IPS-NIHi7 (cell line): ENCODE measurements around the gene KHDC1L.
"Not testable (repeated sequence)": the region's sequence is repeated elsewhere in the genome, so short reads cannot be mapped to it uniquely, and the experiment has no call there.

ENCODE experiments used
- DNase-seq: peaks from one replicate; pipeline ENCODE4 v3.0.0; 2012; ENCODE audit warnings: mixed read lengths; ENCODE audit errors: extremely low spot score

The KHDC1L gene, protein sequence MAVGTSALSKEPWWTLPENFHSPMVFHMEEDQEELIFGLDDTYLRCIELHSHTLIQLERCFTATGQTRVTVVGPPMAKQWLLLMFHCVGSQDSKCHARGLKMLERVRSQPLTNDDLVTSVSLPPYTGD

DNA sequence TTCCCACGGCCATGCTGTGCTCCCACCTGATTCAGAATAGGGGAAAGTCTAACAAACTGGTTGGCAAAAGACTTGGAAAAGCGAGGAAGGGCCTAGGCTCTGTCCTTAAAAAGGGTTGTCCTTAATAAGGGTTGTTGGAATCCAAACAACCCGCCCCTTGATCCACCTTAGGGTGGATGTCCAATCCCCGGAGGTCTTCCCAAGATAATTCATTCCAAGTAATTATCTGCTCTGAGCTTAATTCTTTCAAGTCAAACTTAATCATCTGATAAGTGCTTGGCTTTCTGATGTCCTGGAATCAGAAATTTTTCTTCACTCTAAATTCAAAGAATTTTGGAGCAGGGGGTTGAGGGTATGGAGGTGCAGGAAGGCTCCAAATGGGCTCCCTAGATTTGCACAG is at the start of gene KHDC1L:
KHDC1L (minus strand) TSS at position 101 of the 400 bp plus-strand sequence; CDS start at position 13, 88 bp downstream.
- no peak for DNase-seq

DNA sequence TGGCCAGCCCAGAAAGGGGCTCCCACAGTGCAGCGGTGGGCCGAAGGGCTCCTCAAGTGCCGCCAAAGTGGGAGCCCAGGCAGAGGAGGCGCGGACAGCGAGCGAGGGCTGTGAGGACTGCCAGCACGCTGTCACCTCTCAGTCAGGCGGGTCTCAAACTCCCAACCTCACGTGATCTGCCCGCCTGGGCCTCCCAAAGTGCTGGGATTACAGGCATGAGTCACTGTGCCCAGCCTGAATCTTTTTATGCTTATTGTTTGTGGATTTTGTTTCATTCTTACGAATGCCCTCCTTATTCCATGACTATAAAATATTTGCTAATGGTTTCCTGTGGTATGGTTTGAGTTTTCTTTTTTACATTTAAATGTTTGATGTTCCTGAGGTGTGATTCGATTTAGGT is 44.0 kb upstream of the KHDC1L start:
- DNase-seq: not testable (repeated sequence)

DNA sequence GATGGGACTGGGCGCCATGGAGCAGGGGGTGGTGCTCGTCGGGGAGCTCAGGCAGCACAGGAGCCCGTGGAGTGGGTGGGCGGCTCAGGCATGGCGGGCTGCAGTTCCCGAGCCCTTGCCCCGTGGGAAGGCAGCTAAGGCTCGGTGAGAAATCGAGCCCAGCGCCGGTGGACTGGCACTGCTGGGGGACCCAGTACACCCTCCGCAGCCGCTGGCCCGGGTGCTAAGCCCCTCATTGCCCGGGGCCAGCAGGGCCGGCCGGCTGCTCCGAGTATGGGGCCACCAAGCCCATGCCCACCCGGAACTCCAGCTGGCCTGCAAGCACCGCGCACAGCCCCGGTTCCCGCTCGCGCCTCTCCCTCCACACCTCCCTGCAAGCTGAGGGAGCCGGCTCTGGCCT is 43.6 kb upstream of the KHDC1L start:
- not testable (repeated sequence) for DNase-seq

DNA sequence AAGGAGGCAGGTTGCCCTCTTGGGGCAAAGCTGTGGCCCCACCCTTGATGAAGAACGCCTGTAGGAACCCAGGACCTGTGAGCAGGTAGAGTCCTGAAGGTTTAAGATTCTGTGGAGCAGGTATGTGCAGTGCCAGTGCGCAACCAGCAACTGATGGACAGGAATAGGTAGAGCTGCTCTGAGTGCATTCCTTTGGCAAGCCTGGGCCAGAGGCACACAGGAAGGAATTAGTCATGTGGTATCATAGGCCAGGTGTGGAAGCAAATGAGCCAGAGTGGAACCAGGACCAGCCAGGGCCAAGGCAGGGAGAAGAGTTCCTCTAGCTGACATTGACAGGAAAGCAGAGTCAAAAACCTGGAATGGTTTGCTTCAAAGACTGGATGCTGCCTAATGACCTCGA is 39.1 kb upstream of the KHDC1L start:
- no peak for DNase-seq

DNA sequence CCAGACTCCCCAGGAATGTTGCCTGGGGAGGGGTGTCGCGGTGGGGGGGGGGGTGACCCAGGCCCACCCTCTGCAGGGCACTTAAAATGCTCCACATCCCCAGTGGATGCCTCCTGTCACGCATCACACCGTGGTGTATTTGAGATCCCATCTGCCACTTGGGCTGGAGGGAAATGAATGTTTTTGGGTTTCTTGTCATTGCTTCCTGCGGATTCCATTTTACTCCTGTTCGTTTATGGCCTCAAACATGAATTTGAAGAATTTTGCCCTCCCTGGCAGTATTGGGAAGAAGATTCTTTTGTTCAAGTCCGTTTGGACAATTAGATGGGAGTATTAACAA is 38.2 kb upstream of the KHDC1L start:
- DNase-seq: no peak

DNA sequence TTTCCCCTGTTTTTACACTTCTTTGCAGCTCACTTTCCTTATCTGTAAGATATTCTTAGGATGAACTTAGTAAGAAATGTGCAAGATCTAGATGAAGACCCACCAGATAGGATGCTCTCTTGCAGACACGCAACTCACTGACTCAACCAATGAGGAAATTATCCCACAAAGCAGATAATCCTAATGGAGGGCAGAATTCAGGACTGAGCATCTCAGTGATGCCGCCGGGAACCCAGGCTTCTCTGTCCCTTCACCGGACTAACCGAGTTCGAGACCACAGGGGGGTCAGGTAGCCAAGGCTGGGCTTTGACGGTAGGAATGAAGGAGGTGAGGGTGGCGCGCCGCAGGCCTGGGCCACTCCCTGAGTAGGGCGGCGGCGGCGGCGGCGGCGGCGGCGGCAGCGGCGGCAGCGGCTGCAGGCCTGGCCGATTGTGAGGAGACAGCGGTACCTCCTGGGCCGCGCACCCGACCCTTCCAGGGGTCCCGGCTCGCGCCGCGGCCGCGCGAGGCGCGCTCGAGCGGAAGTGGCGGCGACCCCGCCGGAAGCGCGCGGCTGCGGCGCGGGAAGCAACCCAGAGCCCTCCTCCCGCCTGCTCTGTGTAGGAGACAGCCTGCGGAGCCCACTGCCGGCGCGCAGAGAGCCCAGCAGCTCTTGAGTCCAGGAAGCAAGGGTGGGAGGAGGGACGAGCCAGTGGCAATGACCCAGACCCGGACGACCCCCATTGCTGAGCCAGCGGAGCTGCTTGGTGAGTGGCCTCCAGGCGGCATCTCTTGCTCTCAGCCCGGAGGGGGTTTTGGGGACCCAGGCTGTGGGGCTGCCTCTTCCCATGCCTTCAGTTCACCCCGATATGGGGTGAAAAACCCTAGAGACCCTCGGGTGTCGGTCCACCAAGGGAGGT is 37.6 kb upstream of the KHDC1L start, which contains the start of gene KHDC1:
KHDC1 (minus strand) TSS at position 526 of the 899 bp plus-strand sequence. CDS start 20,679 bp downstream, outside the sequence.
- peak; percentile 83 for DNase-seq

DNA sequence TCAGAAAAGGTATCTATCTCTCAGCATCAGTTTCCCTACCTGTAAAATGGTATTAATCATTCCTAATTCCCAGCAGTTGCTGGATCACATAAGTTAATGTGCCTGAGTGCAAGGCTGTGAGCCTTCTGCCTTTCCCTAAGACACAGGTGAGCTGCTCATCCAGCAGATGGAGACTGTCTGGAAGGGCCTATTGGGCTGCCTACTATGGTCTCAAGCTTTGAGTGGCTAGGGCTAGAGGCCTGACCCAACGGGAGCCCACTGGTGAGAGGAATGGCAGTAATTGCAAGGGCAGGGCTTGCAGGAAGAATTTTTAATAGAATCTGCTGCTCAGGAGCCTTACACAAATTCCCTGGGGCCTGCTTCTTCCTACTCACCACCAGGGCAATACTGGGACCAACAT is 33.4 kb upstream of the KHDC1L start:
- DNase-seq: no peak

DNA sequence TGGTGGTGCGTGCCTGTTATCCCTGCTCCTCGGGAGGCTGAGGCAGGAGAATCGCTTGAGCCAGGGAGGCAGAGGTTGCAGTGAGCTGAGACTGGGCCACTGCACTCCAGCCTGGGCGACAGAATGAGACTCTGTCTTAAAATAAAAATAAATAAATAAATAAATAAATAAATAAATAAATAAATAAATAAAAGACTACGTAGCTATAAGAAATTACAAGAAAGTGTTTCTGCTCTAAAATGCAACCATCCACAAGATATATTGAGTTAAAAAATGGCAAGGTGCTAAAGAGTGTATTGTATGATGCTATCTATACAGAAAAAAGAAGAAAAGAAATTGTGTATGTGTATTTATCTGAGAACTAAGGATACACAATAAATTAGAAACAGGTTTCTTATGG is 29.0 kb upstream of the KHDC1L start:
- DNase-seq: not testable (repeated sequence)

DNA sequence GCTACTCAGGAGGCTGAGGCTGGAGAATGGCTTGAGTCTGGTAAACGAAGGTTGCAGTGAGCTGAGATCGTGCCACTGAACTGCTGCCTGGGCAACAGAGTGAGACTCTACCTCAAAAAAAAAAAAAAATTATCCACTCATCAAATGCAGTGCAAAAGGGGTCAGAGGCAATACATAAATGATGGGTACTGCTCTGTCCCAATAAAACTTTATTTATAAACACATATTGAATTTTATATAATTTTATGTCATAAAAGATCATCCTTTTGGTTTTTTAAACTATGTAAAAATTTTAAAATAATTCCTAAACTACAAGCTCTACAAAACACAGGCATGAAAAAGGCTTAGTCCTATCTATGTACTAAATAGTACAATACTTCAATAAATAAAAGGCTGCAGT is 27.4 kb upstream of the KHDC1L start:
- no peak for DNase-seq

DNA sequence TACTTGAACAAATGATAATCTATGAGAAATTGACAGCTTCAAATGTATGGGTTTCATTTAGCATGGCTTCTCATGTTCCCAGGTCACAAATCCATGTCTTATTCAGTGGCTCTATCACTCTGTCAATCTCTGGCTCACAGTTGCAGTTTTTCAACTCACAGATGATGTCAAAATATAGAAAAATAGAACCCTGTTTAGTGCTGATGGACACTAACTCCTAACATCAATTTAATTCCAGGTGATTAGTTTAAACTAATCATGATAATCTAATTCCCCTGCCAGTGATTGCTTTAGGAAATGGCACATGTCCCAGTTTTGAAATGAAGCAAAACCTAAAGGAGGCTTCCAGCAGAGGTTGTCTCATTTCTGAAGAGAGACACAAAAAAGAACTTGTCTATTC is 24.7 kb upstream of the KHDC1L start:
- DNase-seq: no peak

DNA sequence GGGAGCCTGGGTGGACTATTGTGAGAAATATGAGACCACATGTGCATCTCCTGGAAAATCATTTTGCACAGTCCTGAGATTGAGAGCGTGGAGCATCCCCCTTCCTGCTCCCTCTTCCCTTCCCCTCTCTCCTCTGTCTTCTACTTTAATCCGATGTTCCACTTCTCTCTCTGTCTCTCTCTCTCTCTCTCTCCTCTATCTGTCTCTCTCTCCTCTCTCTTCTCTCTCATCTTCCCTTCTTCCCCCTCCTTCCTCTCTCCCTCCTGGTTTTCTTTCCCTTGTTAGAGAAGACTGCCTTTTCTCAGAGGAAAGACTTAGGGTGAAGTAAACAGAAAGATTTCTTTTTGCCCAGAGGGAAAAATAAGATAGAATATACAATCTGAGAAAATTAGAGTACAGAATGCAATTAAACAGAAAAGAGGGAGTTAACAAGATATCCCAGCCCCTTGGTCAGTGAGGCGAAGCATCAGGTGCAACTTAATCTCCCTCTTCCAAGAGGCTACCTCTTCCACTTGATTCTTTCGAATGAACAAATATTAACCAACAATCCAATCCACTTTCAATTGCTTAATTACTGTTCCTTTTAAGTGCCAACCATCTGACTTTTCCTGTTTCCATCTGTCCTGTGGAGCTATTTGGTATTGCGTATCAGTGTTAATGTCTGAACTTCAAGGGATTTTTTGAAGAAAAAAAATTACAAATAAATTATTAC is 23.1 kb upstream of the KHDC1L start:
- DNase-seq: no peak

DNA sequence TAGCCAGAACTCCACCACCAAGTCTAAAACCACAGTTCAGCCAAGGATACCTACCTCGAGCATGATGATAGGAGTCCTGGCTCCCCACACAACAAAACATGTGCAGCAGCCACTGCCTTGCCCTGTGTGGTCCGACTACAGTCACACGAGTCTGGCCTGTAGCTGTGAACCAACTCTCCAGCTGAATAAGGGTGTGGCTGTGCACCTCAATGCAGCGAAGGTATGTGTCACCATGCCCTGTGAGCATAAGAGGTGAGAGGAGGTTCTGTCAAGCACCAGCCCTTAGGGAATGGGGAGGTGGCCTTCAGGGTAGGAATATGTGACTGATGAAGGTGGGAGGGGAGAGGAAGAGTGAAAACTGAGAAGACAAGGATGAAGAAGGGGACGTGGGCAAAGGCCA is 16.7 kb upstream of the KHDC1L start:
- DNase-seq: no peak

DNA sequence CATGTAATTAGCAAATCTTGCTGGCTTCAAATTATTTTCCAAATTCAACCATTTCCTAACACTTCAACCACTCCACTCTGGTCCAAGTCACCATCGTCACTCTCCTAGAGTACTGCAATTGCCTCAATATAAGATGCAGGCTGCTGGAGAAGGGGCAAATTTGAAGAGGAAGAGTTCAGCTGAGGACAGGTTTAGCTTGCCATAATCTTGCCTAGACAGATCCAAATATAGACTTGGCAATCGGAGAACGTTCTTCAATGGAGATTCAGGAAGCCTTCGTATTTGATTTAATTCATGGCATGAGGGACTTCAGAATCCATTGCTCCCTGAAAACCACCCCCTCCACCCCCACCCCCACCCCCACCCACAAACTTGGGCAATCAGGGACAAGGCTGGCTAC is 15.4 kb upstream of the KHDC1L start:
- DNase-seq: no peak

DNA sequence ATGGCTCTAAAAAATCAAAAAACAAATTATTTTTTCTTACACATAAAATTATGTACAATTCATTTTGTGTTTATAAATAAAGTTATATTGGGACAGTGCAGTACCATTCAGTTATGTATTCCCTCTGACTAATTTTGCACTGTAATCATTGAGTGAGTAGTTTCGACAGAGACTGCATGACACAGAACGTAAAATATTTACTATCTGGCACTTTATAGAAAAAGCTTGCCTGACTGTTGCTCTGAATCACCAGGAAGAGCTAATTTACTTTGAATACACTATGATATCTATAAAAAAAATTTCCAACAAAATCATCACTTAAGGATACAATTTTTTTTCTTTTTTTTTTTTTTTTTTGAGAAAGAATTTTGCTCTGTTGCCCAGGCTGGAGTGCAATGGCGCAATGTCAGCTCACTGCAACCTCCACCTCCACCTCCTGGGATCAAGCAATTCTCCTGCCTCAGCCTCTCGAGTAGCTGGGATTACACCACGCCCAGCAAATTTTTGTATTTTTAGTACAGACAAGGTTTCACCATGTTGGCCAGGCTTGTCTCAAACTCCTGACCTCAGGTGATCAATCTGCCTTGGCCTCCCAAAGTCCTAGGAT is 11.0 kb upstream of the KHDC1L start:
- DNase-seq: no peak

DNA sequence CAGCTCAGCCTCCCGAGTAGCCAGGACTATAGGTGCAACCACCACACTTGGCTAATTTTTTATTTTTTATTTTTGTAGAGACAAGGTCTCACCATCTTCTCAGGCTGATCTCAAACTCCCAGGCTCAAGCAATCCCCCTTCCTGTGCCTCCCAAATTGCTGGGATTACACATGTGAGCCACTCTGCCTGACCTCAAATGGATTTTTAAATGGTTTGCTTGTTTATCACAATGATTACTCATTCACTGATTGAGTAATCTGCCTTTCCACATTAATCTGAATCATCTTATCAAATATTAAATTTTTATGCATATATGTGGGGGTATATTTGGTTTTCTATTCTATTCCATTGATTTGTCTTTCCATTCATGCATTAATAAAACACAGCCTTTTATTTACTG is 9.4 kb upstream of the KHDC1L start:
- DNase-seq: no peak

DNA sequence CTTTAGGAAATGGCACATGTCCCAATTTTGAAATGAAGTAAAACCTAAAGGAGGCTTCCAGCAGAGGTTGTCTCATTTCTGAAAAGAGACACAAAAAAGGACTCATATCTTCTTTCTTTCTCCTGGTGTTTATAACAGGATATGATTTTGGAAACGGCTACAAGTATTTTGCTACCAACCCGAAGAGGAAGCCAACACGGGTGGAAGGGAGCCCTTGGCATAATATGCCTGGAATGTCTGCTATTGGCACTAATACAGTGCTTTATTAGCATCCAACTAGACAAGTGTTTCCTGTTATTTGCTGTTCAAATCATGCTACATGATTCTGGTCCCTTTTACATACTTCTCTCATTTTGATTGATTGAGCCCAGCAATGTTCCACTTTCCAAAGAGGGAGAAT is 8.7 kb upstream of the KHDC1L start:
- not testable (repeated sequence) for DNase-seq

DNA sequence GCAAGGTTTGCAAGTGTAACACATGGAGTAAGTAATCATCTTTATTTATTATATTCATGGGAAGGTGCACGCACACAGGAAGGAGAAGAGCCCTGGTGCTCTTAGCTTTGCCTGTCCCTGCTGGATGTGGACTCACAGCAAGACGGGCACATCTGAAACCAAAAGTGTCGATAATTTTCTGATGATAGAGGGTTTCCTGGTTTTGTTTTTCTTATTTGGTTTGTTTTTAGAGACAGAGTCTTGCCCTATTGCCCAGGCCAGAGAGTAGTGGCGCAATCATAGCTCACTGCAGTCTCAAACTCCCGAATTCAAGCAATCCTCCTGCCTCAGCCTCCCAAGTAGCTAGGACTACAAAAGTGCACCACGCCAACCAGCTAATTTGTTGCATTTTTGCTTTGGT is 7.8 kb upstream of the KHDC1L start:
- no peak for DNase-seq

DNA sequence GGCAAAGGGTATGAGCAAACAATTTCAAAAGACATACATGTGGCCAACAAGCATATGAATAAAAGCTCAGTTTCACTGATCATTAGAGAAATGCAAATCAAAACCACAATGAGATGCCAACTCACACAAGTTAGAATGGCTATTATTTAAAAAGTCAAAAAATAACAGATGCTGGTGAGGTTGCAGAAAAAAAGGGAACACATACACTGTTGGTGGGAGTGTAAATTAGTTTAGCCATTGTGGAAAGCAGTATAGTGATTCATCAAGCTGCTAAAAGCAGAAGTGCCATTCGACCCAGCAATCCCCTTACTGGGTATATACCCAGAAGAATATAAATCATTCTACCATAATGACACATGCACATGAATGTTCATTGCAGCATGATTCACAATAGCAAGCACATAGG is 6.7 kb upstream of the KHDC1L start:
- DNase-seq: no peak

DNA sequence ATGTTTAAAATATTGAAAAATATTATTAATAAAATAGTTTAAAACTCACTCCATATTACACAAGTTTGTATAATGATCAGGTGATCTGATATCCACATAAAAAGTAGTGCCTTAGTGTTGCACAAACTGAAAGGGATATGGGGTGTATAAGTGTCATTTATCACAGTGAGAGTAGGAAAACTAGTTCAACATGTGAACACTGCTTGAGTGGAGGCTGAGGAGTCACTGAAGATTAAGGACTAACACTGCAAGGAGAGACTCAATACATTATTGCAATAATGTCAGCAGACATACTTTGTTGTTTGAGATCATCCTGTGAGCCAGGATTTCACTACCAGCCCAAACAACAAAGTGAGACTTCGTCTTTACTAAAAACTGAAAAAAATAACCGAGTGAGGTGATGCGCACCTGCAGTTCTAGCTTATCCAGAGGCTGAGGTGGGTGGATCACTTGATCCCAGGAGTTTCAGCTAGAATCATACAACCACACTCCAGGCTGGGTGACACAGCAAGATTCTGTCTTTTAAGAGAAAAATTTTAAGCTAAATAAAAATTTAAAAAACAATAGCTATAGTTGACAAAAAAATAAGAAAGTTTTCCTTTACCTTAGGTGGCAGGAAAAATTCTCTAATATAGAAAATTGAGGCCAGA is 2.4 kb upstream of the KHDC1L start:
- no peak for DNase-seq

DNA sequence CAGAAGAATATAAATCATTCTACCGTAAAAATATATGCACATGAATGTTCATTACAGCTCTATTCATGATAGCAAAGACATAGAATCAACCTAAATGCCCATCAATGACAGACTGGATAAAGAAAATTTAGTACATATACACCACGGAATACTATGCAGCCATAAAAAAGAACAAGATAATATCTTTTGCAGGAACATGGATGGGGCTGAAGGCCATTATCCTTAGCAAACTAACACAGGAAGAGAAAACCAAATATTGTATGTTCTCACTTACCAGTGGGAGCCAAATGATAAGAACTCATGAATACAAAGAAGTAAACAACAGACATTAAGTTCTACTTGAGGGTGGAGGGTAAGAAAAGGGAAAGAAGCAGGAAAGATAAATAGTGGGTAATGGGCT is 8.4 kb downstream of the KHDC1L start:
- DNase-seq: no peak

DNA sequence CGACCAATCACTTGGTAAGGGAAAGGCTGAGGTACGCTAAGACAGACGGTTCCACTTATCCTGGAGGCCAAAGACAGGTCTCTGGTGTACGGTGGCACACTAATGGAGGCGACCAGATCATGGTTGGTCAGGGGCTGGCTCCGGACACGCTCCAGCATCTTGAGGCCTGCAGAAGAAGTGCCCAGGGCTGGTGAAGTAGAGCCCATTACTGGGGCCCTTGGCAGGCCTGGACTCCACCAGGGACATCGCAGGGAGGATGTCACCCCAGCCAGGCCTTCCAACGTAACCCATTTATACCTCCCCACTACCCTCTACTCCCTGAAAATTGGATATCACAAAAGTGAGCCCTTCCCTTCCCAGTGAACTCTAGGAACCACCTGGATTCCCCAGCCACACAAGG is 16.2 kb downstream of the KHDC1L start:
- DNase-seq: no peak
